ENCODE measurements around the gene CNTNAP2. TPM values are rescaled to one million over a fixed set of nuclear protein-coding genes. Genes with fewer than 3 reads are reported as not detected.

Gene CNTNAP2
- total RNA-seq, 1 experiment from 2014 or later, result 64.5 TPM

- H4K8ac ChIP-seq (replicated peaks; ENCODE audit: insufficient read length, low read depth, low read length), result no peak overlapping the region
- H3K56ac ChIP-seq (ENCODE audit: insufficient read length, low read depth, low read length), result no peak overlapping the region
- Mint-ChIP-seq H3K27me3 (ENCODE audit: low read depth) (no peaks in the 10 kb centered on the region), H3K27ac (no peak overlapping the region), H3K4me3 (no peak overlapping the region), H3K9me3 (peaks cover 2 to 3% of the 10 kb centered on the region in 2 experiments; a peak in 3 of 5 replicates), H3K4me1 (no peaks in the 10 kb centered on the region), H3K36me3 (ENCODE audit: insufficient read depth in 1 of 3, low read depth in 3 of 3) (peaks cover 0 to 1% (median 0%) of the 10 kb centered on the region in 3 experiments; a peak in 2 of 7 replicates)
- no peak overlapping the region for H2BK20ac ChIP-seq (ENCODE audit: low read depth, low read length, poor library complexity, severe bottlenecking)
- no peaks in the 10 kb centered on the region for H3K27me3 ChIP-seq (ENCODE audit: insufficient read depth, low read length)
- H3K23ac ChIP-seq (ENCODE audit: insufficient read length, low read depth, low read length), result no peak overlapping the region
- H2BK120ac ChIP-seq (ENCODE audit: low read depth, low read length, poor library complexity, severe bottlenecking), result no peak overlapping the region
- H3K4ac ChIP-seq (ENCODE audit: low read depth, low read length), result no peak overlapping the region
- DNase-seq, result no peak
- no peaks in the 10 kb centered on the region for H3K4me1 ChIP-seq (ENCODE audit: insufficient read depth, low read length)
- H3K9ac ChIP-seq (ENCODE audit: extremely low read depth, insufficient read length, low read length), result no peak overlapping the region
- no peak overlapping the region for H4K91ac ChIP-seq (ENCODE audit: insufficient read length, low read depth, low read length)
- H3K18ac ChIP-seq (ENCODE audit: insufficient read length, low read depth, low read length), result no peak overlapping the region
- no peak for TF ChIP-seq CTCF (conservative IDR thresholded peaks at IDR 0.05)
- no peak overlapping the region for H3K4me2 ChIP-seq (ENCODE audit: insufficient read depth, insufficient read length, low read length)
- no peak overlapping the region for H3K14ac ChIP-seq (ENCODE audit: insufficient read depth, low read length)
- H2BK15ac ChIP-seq (ENCODE audit: low read depth, low read length), result no peak overlapping the region
- no peaks in the 10 kb centered on the region for H4K20me1 ChIP-seq (ENCODE audit: control insufficient read depth, insufficient read depth, insufficient read length)
- no peaks in the 10 kb centered on the region for H3K23me2 ChIP-seq (ENCODE audit: insufficient read length, low read depth, low read length, poor library complexity, severe bottlenecking)
- no peak overlapping the region for H2AK5ac ChIP-seq (ENCODE audit: insufficient read length, low read length)
- no peak overlapping the region for H2BK12ac ChIP-seq (ENCODE audit: insufficient read length, low read depth, low read length)
- no peak overlapping the region for H2AFZ ChIP-seq (ENCODE audit: low read length)
- H3K79me2 ChIP-seq (ENCODE audit: insufficient read depth, low read length), result no peaks in the 10 kb centered on the region
- H3K27ac ChIP-seq (ENCODE audit: insufficient read length, low read depth, low read length), result no peak overlapping the region
- no peaks in the 10 kb centered on the region for H3K79me1 ChIP-seq (ENCODE audit: insufficient read depth, low read depth, low read length, poor library complexity, severe bottlenecking)
- H2BK5ac ChIP-seq (ENCODE audit: insufficient read length, low read length), result no peak overlapping the region
- no peak overlapping the region for H4K5ac ChIP-seq (ENCODE audit: insufficient read length, low read depth, low read length)
- no peaks in the 10 kb centered on the region for H3K9me3 ChIP-seq (ENCODE audit: control insufficient read depth, low read depth, low read length)
- no peak overlapping the region for H3T11ph ChIP-seq (ENCODE audit: low read length)
- WGBS (ENCODE audit: extremely low coverage, insufficient read length, low lambda C conversion rate), result no CpG with 5 or more reads among the region's 6 CpGs
Measured at GRCh38 chr7:147044941-147045340, 928.3 kb downstream of the CNTNAP2 start.
